Measurements from ENCODE around the gene GRID1.

Gene GRID1

GRCh38 chr10:85810674-85811073 lies 555.9 kb downstream of the GRID1 start:
- no peak overlapping the region for H3K9ac ChIP-seq
- TF ChIP-seq Cebpa-rat (IDR thresholded peaks at IDR 0.05) = no peak

GRCh38 chr10:85795460-85795859 lies 571.1 kb downstream of the GRID1 start:
- no peak overlapping the region for H3K4me2 ChIP-seq
- no peak for TF ChIP-seq Cebpa-rat (IDR thresholded peaks at IDR 0.05)
- H3K9ac ChIP-seq = no peak overlapping the region

More at GRCh38 chr10:85810674-85811073, 555.9 kb downstream of the GRID1 start:
- no peaks in the 10 kb centered on the region for H4K20me1 ChIP-seq
- H3K27ac ChIP-seq = no peak overlapping the region
- no peak overlapping the region for H3K4me3 ChIP-seq
- no peaks in the 10 kb centered on the region for H3K27me3 ChIP-seq
- peaks cover 30% of the 10 kb centered on the region for H3K9me3 ChIP-seq
- no peaks in the 10 kb centered on the region for H3K36me3 ChIP-seq
- H3K4me1 ChIP-seq = no peaks in the 10 kb centered on the region
- no peak overlapping the region for H3K4me2 ChIP-seq

GRCh38 chr10:85794553-85794952 lies 572.0 kb downstream of the GRID1 start:
- Histone ChIP-seq H3K4me1 (no peaks in the 10 kb centered on the region), H3K9me3 (no peaks in the 10 kb centered on the region), H3K9ac (no peak overlapping the region), H3K4me2 (no peak overlapping the region), H3K4me3 (no peak overlapping the region), H3K27me3 (no peaks in the 10 kb centered on the region), H3K27ac (no peak overlapping the region), H3K36me3 (no peaks in the 10 kb centered on the region), H4K20me1 (no peaks in the 10 kb centered on the region)
- no peak for TF ChIP-seq Cebpa-rat (IDR thresholded peaks at IDR 0.05)

More at GRCh38 chr10:85795460-85795859, 571.1 kb downstream of the GRID1 start:
- Histone ChIP-seq H3K4me3 (no peak overlapping the region), H3K9me3 (no peaks in the 10 kb centered on the region), H3K27ac (no peak overlapping the region), H3K36me3 (no peaks in the 10 kb centered on the region), H3K4me1 (no peaks in the 10 kb centered on the region), H3K27me3 (no peaks in the 10 kb centered on the region), H4K20me1 (no peaks in the 10 kb centered on the region)

GRCh38 chr10:85792533-85792858 lies 574.1 kb downstream of the GRID1 start:
- Histone ChIP-seq H3K4me2 (no peak overlapping the region), H3K9ac (no peak overlapping the region), H3K36me3 (no peaks in the 10 kb centered on the region), H3K27ac (no peak overlapping the region), H4K20me1 (no peaks in the 10 kb centered on the region), H3K9me3 (no peaks in the 10 kb centered on the region), H3K4me1 (no peaks in the 10 kb centered on the region), H3K27me3 (no peaks in the 10 kb centered on the region), H3K4me3 (no peak overlapping the region)
- no peak for TF ChIP-seq Cebpa-rat (IDR thresholded peaks at IDR 0.05)

GRCh38 chr10:85791818-85792532 lies 574.6 kb downstream of the GRID1 start:
- Histone ChIP-seq H3K4me1 (no peaks in the 10 kb centered on the region), H4K20me1 (no peaks in the 10 kb centered on the region), H3K9ac (no peak overlapping the region), H3K27ac (no peak overlapping the region), H3K9me3 (no peaks in the 10 kb centered on the region), H3K36me3 (no peaks in the 10 kb centered on the region), H3K4me3 (no peak overlapping the region), H3K4me2 (no peak overlapping the region), H3K27me3 (no peaks in the 10 kb centered on the region)
- no peak for TF ChIP-seq Cebpa-rat (IDR thresholded peaks at IDR 0.05)

- no peak for TF ChIP-seq Cebpa-rat (IDR thresholded peaks at IDR 0.05)
- Histone ChIP-seq H4K20me1 (no peaks in the 10 kb centered on the region), H3K4me2 (no peak overlapping the region), H3K4me1 (no peaks in the 10 kb centered on the region), H3K4me3 (no peak overlapping the region), H3K36me3 (no peaks in the 10 kb centered on the region), H3K27ac (no peak overlapping the region), H3K27me3 (no peaks in the 10 kb centered on the region), H3K9ac (no peak overlapping the region), H3K9me3 (no peaks in the 10 kb centered on the region)
These were observed 576.4 kb downstream of the GRID1 start for GRCh38 chr10:85789982-85790789.

GRCh38 chr10:85789125-85789524 lies 577.5 kb downstream of the GRID1 start:
- Histone ChIP-seq H3K27me3 (no peaks in the 10 kb centered on the region), H3K9me3 (no peaks in the 10 kb centered on the region), H4K20me1 (no peaks in the 10 kb centered on the region), H3K27ac (no peak overlapping the region), H3K4me3 (no peak overlapping the region), H3K36me3 (no peaks in the 10 kb centered on the region), H3K4me2 (no peak overlapping the region), H3K4me1 (no peaks in the 10 kb centered on the region), H3K9ac (no peak overlapping the region)
- no peak for TF ChIP-seq Cebpa-rat (IDR thresholded peaks at IDR 0.05)

GRCh38 chr10:85788570-85788969 lies 578.0 kb downstream of the GRID1 start:
- Histone ChIP-seq H3K4me1 (no peaks in the 10 kb centered on the region), H3K27ac (no peak overlapping the region), H3K9me3 (no peaks in the 10 kb centered on the region), H3K4me3 (no peak overlapping the region), H3K27me3 (no peaks in the 10 kb centered on the region), H3K9ac (no peak overlapping the region), H3K36me3 (no peaks in the 10 kb centered on the region), H4K20me1 (no peaks in the 10 kb centered on the region), H3K4me2 (no peak overlapping the region)
- TF ChIP-seq Cebpa-rat (IDR thresholded peaks at IDR 0.05) = no peak

GRCh38 chr10:85787881-85788280 lies 578.7 kb downstream of the GRID1 start:
- Histone ChIP-seq H3K36me3 (no peaks in the 10 kb centered on the region), H3K4me3 (no peak overlapping the region), H4K20me1 (no peaks in the 10 kb centered on the region), H3K27me3 (no peaks in the 10 kb centered on the region), H3K4me2 (no peak overlapping the region), H3K9ac (no peak overlapping the region), H3K4me1 (no peaks in the 10 kb centered on the region), H3K9me3 (no peaks in the 10 kb centered on the region), H3K27ac (no peak overlapping the region)
- no peak for TF ChIP-seq Cebpa-rat (IDR thresholded peaks at IDR 0.05)

GRCh38 chr10:85787393-85787792 lies 579.2 kb downstream of the GRID1 start:
- Histone ChIP-seq H3K27me3 (no peaks in the 10 kb centered on the region), H3K27ac (no peak overlapping the region), H3K36me3 (no peaks in the 10 kb centered on the region), H4K20me1 (no peaks in the 10 kb centered on the region), H3K4me3 (no peak overlapping the region), H3K4me1 (no peaks in the 10 kb centered on the region), H3K4me2 (no peak overlapping the region), H3K9ac (no peak overlapping the region), H3K9me3 (no peaks in the 10 kb centered on the region)
- no peak for TF ChIP-seq Cebpa-rat (IDR thresholded peaks at IDR 0.05)

Data from BLaER1 (cell line).